H1 (cell line): ENCODE data around the gene NDUFAF8. TPM values are rescaled to one million over a fixed set of nuclear protein-coding genes. Genes with fewer than 3 reads are reported as not detected.

Source experiments
- CTCF ChIA-PET: fragments of 300-600 bp; sonication (Branson Sonifier 250); formaldehyde crosslinking; loops from one replicate; lab custom pipeline; 2021; ENCODE audit not compliant: partially characterized antibody; lab: Charles Lee
- POLR2A ChIA-PET: fragments of 300-600 bp; sonication (Branson Sonifier 250); formaldehyde crosslinking; loops from one replicate; lab custom pipeline; 2021; ENCODE audit warnings: inconsistent platforms; ENCODE audit not compliant: partially characterized antibody; lab: Charles Lee
- DNase-seq, 2 experiments: peaks; one replicate each; pipeline versions ENCODE4 v3.0.0 to v3.0.0-alpha.2; 2010 to 2022; ENCODE audit warnings: low spot score in 2 of 2, low read depth in 1 of 2, mixed read lengths in 1 of 2
- FAIRE-seq: peaks from 2 replicates; lab custom pipeline; 2011; peaks lifted over from hg19 to GRCh38; lab: Jason Lieb, UNC
- H2AFZ ChIP-seq: 2 replicates; pipeline ENCODE4 v1.8.1; 2012; ENCODE audit warnings: low read length, inconsistent platforms
- H2AK5ac ChIP-seq: 2 replicates; pipeline ENCODE4 v1.6.1; 2013; ENCODE audit warnings: low read depth, low read length
- H2BK120ac ChIP-seq: replicated peaks from 2 replicates; pipeline ENCODE3; 2013; ENCODE audit warnings: low read depth, low read length, inconsistent platforms
- H2BK12ac ChIP-seq: 2 replicates; pipeline ENCODE4 v1.6.1; 2013; ENCODE audit warnings: low read depth, low read length
- H2BK15ac ChIP-seq: 2 replicates; pipeline ENCODE4 v1.6.1; 2013; ENCODE audit warnings: low read length
- H2BK20ac ChIP-seq: 2 replicates; pipeline ENCODE4 v1.6.1; 2013; ENCODE audit warnings: low read length
- H2BK5ac ChIP-seq: 2 replicates; pipeline ENCODE4 v1.6.1; 2013; ENCODE audit warnings: low read depth, low read length
- H3K14ac ChIP-seq: 2 replicates; pipeline ENCODE4 v1.6.1; 2013; ENCODE audit warnings: inconsistent platforms; ENCODE audit not compliant: insufficient read length
- H3K18ac ChIP-seq: 2 replicates; pipeline ENCODE4 v1.6.1; 2013; ENCODE audit warnings: low read length; ENCODE audit errors: extremely low read depth
- H3K23ac ChIP-seq: 2 replicates; pipeline ENCODE4 v1.6.1; 2013; ENCODE audit warnings: inconsistent platforms; ENCODE audit not compliant: insufficient read length
- H3K23me2 ChIP-seq: 2 replicates; pipeline ENCODE4 v1.6.1; 2013; ENCODE audit warnings: low read depth, low read length
- H3K27ac ChIP-seq: 2 replicates; pipeline ENCODE4 v1.6.1; 2011; ENCODE audit warnings: low read depth, low read length, inconsistent platforms
- H3K27me3 ChIP-seq, 4 experiments: replicated peaks in 1 of 4; 1 replicate in 1 of 4; 2 replicates in 3 of 4; pipeline versions ENCODE4 v1.6.1 to v1.8.1; 2011 to 2013; ENCODE audit warnings: low read length in 3 of 4, mild to moderate bottlenecking in 3 of 4, inconsistent platforms in 2 of 4, mixed read lengths in 2 of 4, moderate library complexity in 1 of 4; ENCODE audit not compliant: control insufficient read depth in 3 of 4, insufficient read depth in 3 of 4; ENCODE audit errors: extremely low read depth in 1 of 4
- H3K36me3 ChIP-seq, 4 experiments: 2 replicates each; pipeline versions ENCODE4 v1.6.1 to v1.8.1; 2011 to 2013; ENCODE audit warnings: mild to moderate bottlenecking in 4 of 4, low read length in 3 of 4, moderate library complexity in 2 of 4, control low read depth in 1 of 4, inconsistent platforms in 1 of 4; ENCODE audit not compliant: insufficient read depth in 4 of 4, control insufficient read depth in 2 of 4
- H3K4ac ChIP-seq: replicated peaks from 2 replicates; pipeline ENCODE3; 2013; ENCODE audit warnings: low read length, low read depth, mixed read lengths, inconsistent platforms; ENCODE audit not compliant: insufficient read length
- H3K4me1 ChIP-seq, 4 experiments: replicated peaks in 1 of 4; 1 replicate in 1 of 4; 2 replicates in 3 of 4; pipeline versions ENCODE4 v1.6.1 to v1.8.1; 2011 to 2013; ENCODE audit warnings: low read length in 3 of 4, inconsistent platforms in 2 of 4, mixed read lengths in 1 of 4; ENCODE audit not compliant: insufficient read depth in 4 of 4, control insufficient read depth in 3 of 4
- H3K4me2 ChIP-seq, 2 experiments: 2 replicates each; pipeline versions ENCODE4 v1.6.1 to v1.8.1; 2011 to 2013; ENCODE audit warnings: low read depth in 2 of 2, low read length in 2 of 2, control low read depth in 1 of 2, inconsistent platforms in 1 of 2, mild to moderate bottlenecking in 1 of 2; ENCODE audit not compliant: insufficient read depth in 1 of 2
- H3K4me3 ChIP-seq, 4 experiments: fragments of 200-600, 300-600 bp in 1 of 4; sonication (generic), shearing (Covaris generic), sonication (Bioruptor Twin) in 1 of 4; 2 replicates each; pipeline versions ENCODE4 v1.5.1 to v1.8.1; 2011 to 2016; ENCODE audit warnings: low read length in 4 of 4, low read depth in 3 of 4, control low read depth in 2 of 4, inconsistent platforms in 2 of 4, mild to moderate bottlenecking in 2 of 4, mixed read lengths in 1 of 4, moderate library complexity in 1 of 4; ENCODE audit not compliant: insufficient read depth in 2 of 4; ENCODE audit errors: extremely low read depth in 1 of 4
- H3K56ac ChIP-seq: replicated peaks from 2 replicates; pipeline ENCODE3; 2013; ENCODE audit warnings: low read depth, mild to moderate bottlenecking, mixed read lengths, low read length, inconsistent platforms; ENCODE audit not compliant: insufficient read length
- H3K79me1 ChIP-seq: 2 replicates; pipeline ENCODE4 v1.6.1; 2013; ENCODE audit warnings: low read depth, low read length, control low read depth
- H3K79me2 ChIP-seq, 2 experiments: 2 replicates each; pipeline versions ENCODE4 v1.6.1 to v1.8.1; 2012 to 2013; ENCODE audit warnings: low read length in 2 of 2, mild to moderate bottlenecking in 2 of 2, inconsistent platforms in 1 of 2; ENCODE audit not compliant: insufficient read depth in 2 of 2, control insufficient read depth in 1 of 2
- H3K9ac ChIP-seq, 4 experiments: replicated peaks in 1 of 4; 1 replicate in 1 of 4; 2 replicates in 3 of 4; pipeline versions ENCODE4 v1.6.1 to v1.8.1; 2011 to 2013; ENCODE audit warnings: low read depth in 3 of 4, low read length in 3 of 4, control low read depth in 2 of 4, mild to moderate bottlenecking in 2 of 4, moderate library complexity in 2 of 4, inconsistent platforms in 1 of 4; ENCODE audit errors: extremely low read depth in 1 of 4
- H3K9me3 ChIP-seq, 2 experiments: 2 replicates each; pipeline versions ENCODE4 v1.6.1 to v1.8.1; 2012 to 2013; ENCODE audit warnings: mild to moderate bottlenecking in 2 of 2, moderate library complexity in 2 of 2, control low read depth in 1 of 2, inconsistent platforms in 1 of 2, low read depth in 1 of 2, low read length in 1 of 2, mixed read lengths in 1 of 2; ENCODE audit not compliant: insufficient read depth in 2 of 2
- H4K20me1 ChIP-seq, 2 experiments: replicated peaks in 1 of 2; 2 replicates each; pipeline versions ENCODE3 to v1.8.1; 2011 to 2013; ENCODE audit warnings: inconsistent platforms in 2 of 2, low read length in 2 of 2, mild to moderate bottlenecking in 1 of 2; ENCODE audit not compliant: insufficient read depth in 2 of 2, control insufficient read depth in 1 of 2
- H4K5ac ChIP-seq: 2 replicates; pipeline ENCODE4 v1.6.1; 2013; ENCODE audit warnings: low read length, low read depth, mixed read lengths, inconsistent platforms; ENCODE audit not compliant: insufficient read length
- H4K8ac ChIP-seq: 2 replicates; pipeline ENCODE4 v1.8.0; 2013; ENCODE audit warnings: mild to moderate bottlenecking, moderate library complexity, low read length, inconsistent platforms; ENCODE audit not compliant: insufficient read depth; ENCODE audit errors: extremely low read depth
- H4K91ac ChIP-seq: replicated peaks from 2 replicates; pipeline ENCODE3; 2013; ENCODE audit warnings: low read length, mixed read lengths, inconsistent platforms; ENCODE audit not compliant: insufficient read length
- BACH1 ChIP-seq: IDR thresholded peaks from 2 replicates; pipeline ENCODE4 v1.6.1; 2012; ENCODE audit warnings: low read length, improper control_type of control experiment
- CHD2 ChIP-seq: IDR thresholded peaks from 2 replicates; pipeline ENCODE4 v1.6.1; 2012; ENCODE audit warnings: low read length, improper control_type of control experiment
- EGR1 ChIP-seq: IDR thresholded peaks from 2 replicates; pipeline ENCODE4 v1.6.1; 2011; ENCODE audit warnings: low read depth, low read length, borderline replicate concordance
- GTF2F1 ChIP-seq: IDR thresholded peaks from 2 replicates; pipeline ENCODE4 v1.6.1; 2012; ENCODE audit warnings: low read depth, low read length, improper control_type of control experiment, borderline replicate concordance
- POLR2AphosphoS5 ChIP-seq: IDR thresholded peaks from 2 replicates; pipeline ENCODE4 v1.6.1; 2011; ENCODE audit warnings: low read depth, low read length
- SP1 ChIP-seq: IDR thresholded peaks from 2 replicates; pipeline ENCODE4 v1.6.1; 2011; ENCODE audit warnings: low read depth, low read length
- SP4 ChIP-seq: IDR thresholded peaks from 2 replicates; pipeline ENCODE4 v1.6.1; 2012; ENCODE audit warnings: low read length, inconsistent platforms
- TAF1 ChIP-seq: IDR thresholded peaks from 2 replicates; pipeline ENCODE4 v1.6.1; 2011; ENCODE audit warnings: mild to moderate bottlenecking, low read depth, low read length
- TBP ChIP-seq: IDR thresholded peaks from 2 replicates; pipeline ENCODE4 v1.6.1; 2011; ENCODE audit warnings: low read depth, low read length, improper control_type of control experiment
- WGBS, 2 experiments: shearing (Covaris generic) in 1 of 2; methylation state at CpG; one replicate each; pipeline versions ENCODE4 v1.1.6 to v1.1.7; 2013 to 2015; ENCODE audit warnings: low lambda C conversion rate in 2 of 2, mixed read lengths in 2 of 2, inconsistent platforms in 1 of 2, low coverage in 1 of 2, missing lambda C conversion rate in 1 of 2; ENCODE audit not compliant: insufficient replicate concordance in 2 of 2, insufficient coverage in 1 of 2, insufficient read length in 1 of 2; ENCODE audit errors: extremely low coverage in 1 of 2, missing lambda C conversion rate in 1 of 2; 5-methylcytosine and 5-hydroxymethylcytosine counted together
- long read RNA-seq, 2 experiments: library from RNA in 1 of 2; library from capped mRNA in 1 of 2; stranded (forward); transcript quantifications; one replicate each; pipeline ENCODE4 v2.0.0, GENCODE V29; 2021; ENCODE audit warnings: inconsistent platforms in 1 of 2
- polyA minus RNA-seq, 3 experiments: library from RNA; depleted of rRNA, polyadenylated mRNA; stranded (reverse); fragments of >200 nt; gene quantifications; 1 replicate in 2 of 3; 2 replicates in 1 of 3; pipeline ENCODE4 v1.2.3, GENCODE V29; 2011
- polyA plus RNA-seq, 7 experiments: library from polyadenylated mRNA; depleted of rRNA in 3 of 7; stranded (reverse) in 5 of 7; unstranded in 2 of 7; fragments of >200 nt in 5 of 7; fragments of 200-250 nt in 2 of 7; gene quantifications; 1 replicate in 5 of 7; 2 replicates in 1 of 7; 4 replicates in 1 of 7; pipeline versions ENCODE4 v1.2.1 to v1.2.3, GENCODE V29; 2011 to 2013; ENCODE audit warnings: missing spikeins in 2 of 7, mixed read lengths in 2 of 7
- total RNA-seq: library from RNA; stranded (reverse); fragmentation: NEBNext Ultra II Directional; extraction: Animal tissue kit (Norgen Biotek cat#: 25700); gene quantifications from 2 replicates; pipeline ENCODE4 v1.2.1, GENCODE V29; 2021

NDUFAF8 gene
- total RNA-seq (48.9 and 60.2 TPM in 2 replicates), polyA plus RNA-seq (2011; rRNA removed) (91.1 and 95.6 TPM in 2 replicates), polyA minus RNA-seq (2011; rRNA and poly(A)+ RNA removed) (7.2 and 14.2 TPM in 2 replicates)
- 88.1 TPM for polyA plus RNA-seq (2011; cell fraction: cytosol; rRNA removed)
- 56.3 TPM for polyA plus RNA-seq (2011; cell fraction: nucleus; rRNA removed)
- polyA plus RNA-seq (2012, experiment 1 of 2): 123 to 151 TPM (median 134 TPM) in 4 replicates
- polyA plus RNA-seq (2012, experiment 2 of 2): 129 TPM
- polyA plus RNA-seq (2013, experiment 1 of 2): 160 TPM
- 163 TPM for polyA plus RNA-seq (2013, experiment 2 of 2)
- polyA minus RNA-seq (2011; cell fraction: cytosol; rRNA and poly(A)+ RNA removed): 20.0 TPM
- polyA minus RNA-seq (2011; cell fraction: nucleus; rRNA and poly(A)+ RNA removed): 21.6 TPM
- long read RNA-seq, experiment 1, transcript NDUFAF8-201 (3 exons, 615 nt): major isoform, 35 of 39 reads
- long read RNA-seq, experiment 1, partial matches to known transcripts: 2 of 39 reads
- long read RNA-seq, experiment 1, other reads (novel, unspliced or antisense): 1 of 39 reads
- long read RNA-seq, experiment 2: 0 reads

- Histone ChIP-seq H3K79me2 (peaks cover 0 to 23% of the 10 kb centered on the region in 2 experiments; a peak in 2 of 4 replicates), H3K27me3 (no peaks in the 10 kb centered on the region), H2BK12ac (no peak within 1 kb of the TSS), H3K9me3 (no peaks in the 10 kb centered on the region), H3K79me1 (peaks cover 9% of the 10 kb centered on the region), H3K56ac (peak within 1 kb of the TSS; percentile 37), H3K14ac (no peak within 1 kb of the TSS), H4K8ac (peak within 1 kb of the TSS; percentile 98), H3K23me2 (peaks cover 8% of the 10 kb centered on the region; the same call in 1 of the 2 replicates), H3K4me2 (peak within 1 kb of the TSS; percentile 76 to 93), H4K5ac (no peak within 1 kb of the TSS), H2AFZ (no peak within 1 kb of the TSS), H3K4me3 (peak within 1 kb of the TSS; percentile 79 to 95 (median 82)), H4K20me1 (peaks cover 14 to 23% of the 10 kb centered on the region in 2 experiments), H3K4me1 (peaks cover 0 to 12% (median 9%) of the 10 kb centered on the region in 4 experiments; a peak in 5 of 7 replicates), H4K91ac (peak within 1 kb of the TSS; percentile 87), H3K23ac (no peak within 1 kb of the TSS), H2BK5ac (peak within 1 kb of the TSS; percentile 44; the same call in 1 of the 2 replicates), H3K36me3 (no peaks in the 10 kb centered on the region; a peak in 1 of 8 replicates), H2BK20ac (no peak within 1 kb of the TSS), H3K18ac (peak within 1 kb of the TSS; percentile 60), H2BK15ac (no peak within 1 kb of the TSS), H2BK120ac (no peak within 1 kb of the TSS), H3K27ac (peak within 1 kb of the TSS; percentile 58; the same call in 1 of the 2 replicates), H3K4ac (peak within 1 kb of the TSS; percentile 57), H3K9ac (peak within 1 kb of the TSS; percentile 79 to 82 (median 80)), H2AK5ac (no peak within 1 kb of the TSS)
- 1% methylated on average over 87 of the region's 100 CpGs; no CpG with 5 or more reads in 1 of the 2 experiments for WGBS, 2 experiments
- DNase-seq: peak; percentile 91 to 93
- ChIA-PET CTCF (interaction anchor here (0.6 to 2.8 kb wide), 11 partner anchors 9 to 250 kb away, joined by 3 to 11 read pairs (median 3); no protein-coding TSS in a partner anchor), POLR2A (interaction anchor here (0.6 to 3.3 kb wide), 25 partner anchors 8 to 291 kb away, joined by 3 to 18 read pairs (median 4); partner anchors contain the start of gene CEP131)
- FAIRE-seq: peak; percentile 42
- TF ChIP-seq SP4: 0 out of 2 replicates have a peak, but pooled peaks have one; percentile 46
- peak; percentile 14 for TF ChIP-seq POLR2AphosphoS5
- TF ChIP-seq TAF1: peak; percentile 79
- no peak for TF ChIP-seq EGR1
- no peak for TF ChIP-seq BACH1
- TF ChIP-seq GTF2F1: no peak
- peak; percentile 52; the same call in 1 of the 2 replicates for TF ChIP-seq TBP
- peak; percentile 96 for TF ChIP-seq CHD2
- peak; percentile 100 for TF ChIP-seq SP1
Observed at GRCh38 chr17:81238815-81239713, at the start of gene NDUFAF8, which contains the start of gene TEPSIN. TSS of gene NDUFAF8 (plus strand) at chr17:81239318. CDS start at chr17:81239364, 46 bp downstream. TSS of gene TEPSIN (minus strand) at chr17:81239055. CDS start at chr17:81239033, 22 bp downstream.
